GM12878 (cell line): ENCODE measurements around the gene MAX. TPM values are rescaled to one million over a fixed set of nuclear protein-coding genes. Genes with fewer than 3 reads are reported as not detected.

Experiments
- ATAC-seq: fragments of 200-7000 bp; cut with Tn5 transposase; 3 replicates; pipeline ENCODE4 v1.9.1; 2020; ENCODE audit warnings: mild to moderate bottlenecking, moderate library complexity
- BruUV-seq: library from RNA; stranded (reverse); fragments of 400-500 nt; replicated peaks from 2 replicates; lab custom pipeline; 2021; lab: Mats Ljungman, UMichigan
- CTCF ChIA-PET: fragments of 300-600 bp; sonication (Branson Sonifier 250); formaldehyde crosslinking; extraction: SDS; loops from one replicate; lab custom pipeline; 2021; ENCODE audit warnings: inconsistent platforms; lab: Yijun Ruan, JAX
- POLR2A ChIA-PET: fragments of 350-600 bp; formaldehyde crosslinking; extraction: SDS; loops from one replicate; lab custom pipeline; 2021; ENCODE audit warnings: inconsistent platforms; lab: Charles Lee
- RAD21 ChIA-PET: fragments of 300-600 bp; sonication (Branson Sonifier 250); formaldehyde crosslinking; loops from one replicate; lab custom pipeline; 2023; ENCODE audit warnings: antibody characterized with exemption; ENCODE audit not compliant: unreplicated experiment; lab: Charles Lee
- SMC1A ChIA-PET: fragments of 300-600 bp; sonication (Branson Sonifier 250); formaldehyde crosslinking; loops from one replicate; lab custom pipeline; 2023; ENCODE audit not compliant: unreplicated experiment, uncharacterized antibody; lab: Charles Lee
- DNase-seq: peaks from one replicate; pipeline ENCODE4 v3.0.0-alpha.2; 2011; ENCODE audit warnings: low read depth, low spot score
- FAIRE-seq: peaks from 3 replicates; lab custom pipeline; 2011; peaks lifted over from hg19 to GRCh38; lab: Jason Lieb, UNC
- H2AFZ ChIP-seq: 2 replicates; pipeline ENCODE4 v1.6.0; 2011; ENCODE audit warnings: low read depth, low read length, control low read depth; ENCODE audit not compliant: control insufficient read depth
- H3K27ac ChIP-seq: 2 replicates; pipeline ENCODE4 v1.5.1; 2011; ENCODE audit warnings: control low read depth; ENCODE audit not compliant: control insufficient read depth, insufficient read depth
- H3K27me3 ChIP-seq, 2 experiments: replicated peaks in 1 of 2; 2 replicates each; pipeline versions ENCODE4 v1.6.0 to v1.6.1; 2011; ENCODE audit warnings: low read length in 1 of 2; ENCODE audit not compliant: control insufficient read depth in 2 of 2, insufficient read depth in 2 of 2
- H3K36me3 ChIP-seq, 2 experiments: 2 replicates each; pipeline ENCODE4 v1.5.1; 2011; ENCODE audit warnings: low read length in 1 of 2; ENCODE audit not compliant: control insufficient read depth in 2 of 2, insufficient read depth in 2 of 2
- H3K4me1 ChIP-seq: 2 replicates; pipeline ENCODE4 v1.6.1; 2011; ENCODE audit warnings: mild to moderate bottlenecking, low read length, moderate library complexity, mixed read lengths; ENCODE audit not compliant: control insufficient read depth, insufficient read depth
- H3K4me2 ChIP-seq: 2 replicates; pipeline ENCODE4 v1.6.0; 2011; ENCODE audit warnings: control low read depth; ENCODE audit not compliant: control insufficient read depth, insufficient read depth
- H3K4me3 ChIP-seq: fragments of 200-600 bp; sonication (generic); 2 replicates; pipeline ENCODE4 v1.5.1; 2016
- H3K79me2 ChIP-seq: 2 replicates; pipeline ENCODE4 v1.6.0; 2011; ENCODE audit warnings: low read length; ENCODE audit not compliant: control insufficient read depth, insufficient read depth
- H3K9ac ChIP-seq: 2 replicates; pipeline ENCODE4 v1.8.0; 2011; ENCODE audit warnings: low read length, control low read depth, mixed read lengths; ENCODE audit not compliant: control insufficient read depth, insufficient read depth
- H3K9me3 ChIP-seq: replicated peaks from 3 replicates; pipeline ENCODE4 v1.5.1; 2011; ENCODE audit warnings: mild to moderate bottlenecking, low read length; ENCODE audit not compliant: control insufficient read depth, insufficient read depth
- H4K20me1 ChIP-seq: 2 replicates; pipeline ENCODE4 v1.6.0; 2011; ENCODE audit not compliant: control insufficient read depth, insufficient read depth
- ATF7 ChIP-seq: fragments of 450-650 bp; IDR thresholded peaks from 2 replicates; pipeline ENCODE4 v1.6.1; 2016; ENCODE audit warnings: low read depth, mild to moderate bottlenecking
- BHLHE40 ChIP-seq, 2 experiments: fragments of 450-650 bp in 1 of 2; IDR thresholded peaks; 2 replicates each; pipeline ENCODE4 v1.6.1; 2011 to 2017; ENCODE audit warnings: low read depth in 2 of 2, borderline replicate concordance in 1 of 2, improper control_type of control experiment in 1 of 2, low read length in 1 of 2, mild to moderate bottlenecking in 1 of 2
- CBFB ChIP-seq: IDR thresholded peaks from 2 replicates; pipeline ENCODE4 v1.6.1; 2016; ENCODE audit warnings: antibody characterized with exemption, low read depth
- E2F4 ChIP-seq: IDR thresholded peaks from 2 replicates; pipeline ENCODE4 v1.6.1; 2012; ENCODE audit warnings: low read depth, low read length, improper control_type of control experiment
- EED ChIP-seq: sonication (generic); IDR thresholded peaks from 2 replicates; pipeline ENCODE4 v1.6.1; 2016; ENCODE audit warnings: antibody characterized with exemption, low read depth
- ETV6 ChIP-seq, 2 experiments: fragments of 450-650 bp in 1 of 2; IDR thresholded peaks in 1 of 2; conservative IDR thresholded peaks in 1 of 2; 2 replicates each; pipeline ENCODE4 v1.6.1; 2014; ENCODE audit warnings: antibody characterized with exemption in 1 of 2, borderline replicate concordance in 1 of 2, low read depth in 1 of 2, mild to moderate bottlenecking in 1 of 2, moderate library complexity in 1 of 2
- IRF5 ChIP-seq: fragments of 450-650 bp; IDR thresholded peaks from 2 replicates; pipeline ENCODE4 v1.6.1; 2017; ENCODE audit warnings: borderline replicate concordance
- KLF5 ChIP-seq: fragments of 450-650 bp; IDR thresholded peaks from 2 replicates; pipeline ENCODE4 v1.6.1; 2014; ENCODE audit warnings: mild to moderate bottlenecking; ENCODE audit not compliant: partially characterized antibody
- MTA2 ChIP-seq: fragments of 450-650 bp; IDR thresholded peaks from 2 replicates; pipeline ENCODE4 v1.6.1; 2016; ENCODE audit warnings: low read depth, mild to moderate bottlenecking, moderate library complexity
- PML ChIP-seq: IDR thresholded peaks from 2 replicates; pipeline ENCODE4 v1.6.1; 2012; ENCODE audit warnings: low read length, inconsistent platforms
- POLR2AphosphoS5 ChIP-seq: IDR thresholded peaks from 2 replicates; pipeline ENCODE4 v1.6.1; 2011; ENCODE audit warnings: mild to moderate bottlenecking, low read length, inconsistent platforms
- SP1 ChIP-seq: IDR thresholded peaks from one replicate; pipeline ENCODE4 v1.6.1; 2011; ENCODE audit warnings: low read depth, low read length
- SRF ChIP-seq, 2 experiments: IDR thresholded peaks; 2 replicates each; pipeline ENCODE4 v1.6.1; 2011; ENCODE audit warnings: low read depth in 2 of 2, low read length in 2 of 2, mild to moderate bottlenecking in 1 of 2, moderate library complexity in 1 of 2
- STAT1 ChIP-seq: fragments of 450-650 bp; conservative IDR thresholded peaks from 2 replicates; pipeline ENCODE4 v1.6.1; 2014; ENCODE audit warnings: antibody characterized with exemption, mild to moderate bottlenecking
- TCF7 ChIP-seq: IDR thresholded peaks from 2 replicates; pipeline ENCODE4 v1.6.1; 2014; ENCODE audit warnings: antibody characterized with exemption, borderline replicate concordance
- ZNF592 ChIP-seq: fragments of 450-650 bp; IDR thresholded peaks from 2 replicates; pipeline ENCODE4 v1.6.1; 2017; ENCODE audit warnings: mild to moderate bottlenecking, moderate library complexity
- whole genome bisulfite sequencing: methylation state at CpG from one replicate; pipeline ENCODE4 v1.1.6; 2016; ENCODE audit warnings: low lambda C conversion rate; ENCODE audit not compliant: insufficient replicate concordance, insufficient coverage; ENCODE audit errors: missing lambda C conversion rate; 5-methylcytosine and 5-hydroxymethylcytosine counted together
- in situ Hi-C: fragments of 300-500 bp; cut with MboI; formaldehyde crosslinking; loops from 9 replicates; pipeline ENCODE4 v1.14.3; 2018; ENCODE audit warnings: mixed read lengths
- intact Hi-C: fragments of 100-400 bp; cut with micrococcal nuclease; formaldehyde crosslinking; loops from one replicate; pipeline ENCODE4 v1.14.2; 2022; ENCODE audit not compliant: unreplicated experiment
- polyA plus RNA-seq, 11 experiments: library from polyadenylated mRNA; depleted of rRNA in 4 of 11; unstranded in 6 of 11; stranded (reverse) in 5 of 11; fragments of >200 nt; fragmentation: Nextera tagmentation in 4 of 11; fragmentation: Illumina TruSeq in 1 of 11; extraction: Ambion mirVana in 4 of 11; extraction: Trizol in 1 of 11; gene quantifications; 1 replicate in 1 of 11; 2 replicates in 10 of 11; pipeline versions ENCODE4 v1.2.1 to v1.2.3, GENCODE V29; 2011 to 2016; ENCODE audit warnings: inconsistent platforms in 2 of 11, missing spikeins in 2 of 11, low read depth in 1 of 11
- total RNA-seq, 4 experiments: library from RNA; depleted of rRNA in 3 of 4; stranded (reverse); fragments of >200 nt in 3 of 4; fragmentation: Illumina TruSeq in 1 of 4; extraction: Trizol in 1 of 4; gene quantifications; 2 replicates each; pipeline versions ENCODE4 v1.2.1 to v1.2.3, GENCODE V29; 2013 to 2021

MAX gene
- total and polyA plus RNA-seq, 10 of the 15 experiments (the other 5 are each of a cell fraction or from before 2014, with no cell fraction given), result 21.5 to 122 (median 67.5) TPM

- Histone ChIP-seq H3K27ac (no peak overlapping the region), H3K36me3 (peaks cover 21 to 24% of the 10 kb centered on the region in 2 experiments), H3K79me2 (no peaks in the 10 kb centered on the region), H3K4me3 (no peak overlapping the region), H4K20me1 (no peaks in the 10 kb centered on the region), H3K4me2 (no peak overlapping the region), H3K27me3 (no peaks in the 10 kb centered on the region), H3K4me1 (no peaks in the 10 kb centered on the region), H2AFZ (no peak overlapping the region), H3K9me3 (no peaks in the 10 kb centered on the region), H3K9ac (no peak overlapping the region)
- WGBS, result 89% methylated on average over 16 of the region's 16 CpGs
- DNase-seq (no peak), ATAC-seq (no peak), FAIRE-seq (no peak)
- no TSS peak for BruUV-seq
- TF ChIP-seq MTA2 (no peak), PML (no peak), SRF (IDR thresholded peaks at IDR 0.05; ENCODE audit: low read depth in 2 of 2, low read length in 2 of 2) (no peak), SP1 (no peak), BHLHE40 (IDR thresholded peaks at IDR 0.05; ENCODE audit: borderline replicate concordance in 1 of 2, low read depth in 2 of 2, low read length in 1 of 2) (no peak), KLF5 (no peak), IRF5 (no peak), ATF7 (no peak), POLR2AphosphoS5 (no peak), TCF7 (no peak), EED (no peak), STAT1 (no peak), CBFB (no peak), ETV6 (conservative IDR thresholded peaks at IDR 0.05 in 1 of 2, IDR thresholded peaks at IDR 0.05 in 1 of 2; ENCODE audit: borderline replicate concordance in 1 of 2, low read depth in 1 of 2) (no peak), E2F4 (no peak), ZNF592 (no peak)
- CTCF ChIA-PET, result no interaction called here
- in situ Hi-C loops, result no loop called here
- POLR2A ChIA-PET, result interaction anchor here (0.6 kb wide), 1 partner anchor 277 kb away, joined by 3 read pairs; no protein-coding TSS in a partner anchor
- RAD21 ChIA-PET, result no interaction called here
- SMC1A ChIA-PET, result no interaction called here
- intact Hi-C loops, result no loop called here
Measured at GRCh38 chr14:65062096-65063075, 39.9 kb downstream of the MAX start.
